B cell (primary cell): Measurements from ENCODE around the gene CDS1. TPM values are rescaled to one million over a fixed set of nuclear protein-coding genes. Genes with fewer than 3 reads are reported as not detected.

Experiments
- ATAC-seq: fragments of 200-7000 bp; cut with Tn5 transposase; one replicate; pipeline ENCODE4 v1.10.0; 2021; ENCODE audit warnings: low read depth, mild to moderate bottlenecking, moderate number of reproducible peaks, moderate library complexity
- CTCF ChIA-PET: fragments of 350-600 bp; sonication (Branson Sonifier 250); formaldehyde crosslinking; loops from one replicate; lab custom pipeline; 2021; ENCODE audit warnings: antibody characterized with exemption, inconsistent platforms; lab: Charles Lee
- POLR2A ChIA-PET: fragments of 350-600 bp; sonication (Branson Sonifier 250); formaldehyde crosslinking; loops from one replicate; lab custom pipeline; 2021; ENCODE audit warnings: antibody characterized with exemption; lab: Charles Lee
- DNase-seq: peaks from one replicate; pipeline ENCODE4 v3.0.0; 2013
- H2AFZ ChIP-seq: 2 replicates; pipeline ENCODE4 v1.6.1; 2012; ENCODE audit warnings: mild to moderate bottlenecking, low read depth, low read length; ENCODE audit not compliant: insufficient read depth, poor library complexity, severe bottlenecking
- H3K27ac ChIP-seq, 2 donors: 1 replicate in 1 of 2; 2 replicates in 1 of 2; pipeline ENCODE4 v1.5.1; 2012 to 2013; ENCODE audit warnings: low read length in 2 of 2, mild to moderate bottlenecking in 2 of 2, moderate library complexity in 1 of 2
- H3K27me3 ChIP-seq, 4 experiments: fragments of 200-600 bp in 1 of 4; sonication (generic) in 1 of 4; replicated peaks in 1 of 4; 1 replicate in 2 of 4; 2 replicates in 2 of 4; pipeline versions ENCODE4 v1.6.1 to v1.7.0; 2013 to 2016; ENCODE audit warnings: low read length in 3 of 4, mild to moderate bottlenecking in 2 of 4, mixed read lengths in 1 of 4, moderate library complexity in 1 of 4; ENCODE audit not compliant: insufficient read depth in 4 of 4, control insufficient read depth in 3 of 4; ENCODE audit errors: control extremely low read depth in 1 of 4
- H3K36me3 ChIP-seq, 2 experiments: replicated peaks in 1 of 2; 1 replicate in 1 of 2; 2 replicates in 1 of 2; pipeline versions ENCODE4 v1.6.1 to v1.7.1; 2013; ENCODE audit warnings: low read length in 1 of 2; ENCODE audit not compliant: insufficient read depth in 2 of 2, control insufficient read depth in 1 of 2; ENCODE audit errors: control extremely low read depth in 1 of 2, extremely low read depth in 1 of 2
- H3K4me1 ChIP-seq, 2 donors: fragments of 200-600 bp in 1 of 2; sonication (generic) in 1 of 2; 1 replicate in 1 of 2; 2 replicates in 1 of 2; pipeline versions ENCODE4 v1.5.1 to v1.6.1; 2013 to 2017; ENCODE audit warnings: low read length in 2 of 2; ENCODE audit not compliant: control insufficient read depth in 2 of 2, insufficient read depth in 2 of 2
- H3K4me2 ChIP-seq: replicated peaks from 2 replicates; pipeline ENCODE3; 2012; ENCODE audit warnings: mild to moderate bottlenecking, low read depth, low read length; ENCODE audit not compliant: poor library complexity, severe bottlenecking
- H3K4me3 ChIP-seq, 5 experiments: fragments of 200-600 bp in 1 of 5; sonication (generic) in 1 of 5; 1 replicate in 3 of 5; 2 replicates in 2 of 5; pipeline versions ENCODE4 v1.5.1 to v1.7.0; 2011 to 2016; ENCODE audit warnings: low read length in 4 of 5, mild to moderate bottlenecking in 4 of 5, low read depth in 2 of 5, control low read depth in 1 of 5, moderate library complexity in 1 of 5; ENCODE audit not compliant: insufficient read depth in 1 of 5; ENCODE audit errors: control extremely low read depth in 1 of 5, extremely low read depth in 1 of 5
- H3K79me2 ChIP-seq: fragments of 200-600 bp; sonication (generic); one replicate; pipeline ENCODE4 v1.6.0; 2016; ENCODE audit warnings: low read length; ENCODE audit not compliant: control insufficient read depth, insufficient read depth
- H3K9ac ChIP-seq: fragments of 200-600 bp; sonication (generic); 2 replicates; pipeline ENCODE4 v1.6.1; 2017; ENCODE audit warnings: mild to moderate bottlenecking, low read length, moderate library complexity
- H3K9me3 ChIP-seq, 3 donors: one replicate each; pipeline versions ENCODE4 v1.6.1 to v1.7.1; 2013; ENCODE audit warnings: low read length in 2 of 3; ENCODE audit not compliant: control insufficient read depth in 2 of 3, insufficient read depth in 1 of 3; ENCODE audit errors: control extremely low read depth in 1 of 3
- H4K20me1 ChIP-seq: 2 replicates; pipeline ENCODE4 v1.6.0; 2012; ENCODE audit warnings: mild to moderate bottlenecking, low read length; ENCODE audit not compliant: insufficient read depth, control insufficient read depth, poor library complexity, severe bottlenecking
- H3K27ac Mint-ChIP-seq: one replicate; pipeline ENCODE4 v1.8.0; 2021; ENCODE audit warnings: mixed read lengths
- H3K27me3 Mint-ChIP-seq: one replicate; pipeline ENCODE4 v1.8.0; 2021; ENCODE audit warnings: mixed read lengths
- H3K4me1 Mint-ChIP-seq: one replicate; pipeline ENCODE4 v1.8.0; 2021; ENCODE audit warnings: mixed read lengths
- H3K4me3 Mint-ChIP-seq: one replicate; pipeline ENCODE4 v1.8.0; 2021; ENCODE audit warnings: mixed read lengths
- H3K9me3 Mint-ChIP-seq: one replicate; pipeline ENCODE4 v1.8.0; 2022; ENCODE audit warnings: mixed read lengths; ENCODE audit not compliant: insufficient read depth
- CTCF ChIP-seq: fragments of 200-600 bp; IDR thresholded peaks from one replicate; pipeline ENCODE4 v1.8.0; 2022; ENCODE audit warnings: antibody characterized with exemption, mild to moderate bottlenecking
- EZH2 ChIP-seq: IDR thresholded peaks from 2 replicates; pipeline ENCODE4 v1.6.1; 2012; ENCODE audit warnings: borderline replicate concordance, low read depth, mild to moderate bottlenecking, moderate library complexity, low read length; ENCODE audit not compliant: insufficient read depth, poor library complexity, severe bottlenecking
- WGBS: methylation state at CpG from one replicate; pipeline ENCODE4 v1.1.5; 2013; ENCODE audit warnings: missing lambda C conversion rate; ENCODE audit not compliant: insufficient coverage; 5-methylcytosine and 5-hydroxymethylcytosine counted together
- intact Hi-C: fragments of 100-400 bp; cut with micrococcal nuclease; formaldehyde crosslinking; loops from one replicate; pipeline ENCODE4 v1.10.0; 2022
- polyA plus RNA-seq: library from polyadenylated mRNA; depleted of rRNA; stranded (reverse); fragments of >200 nt; gene quantifications from 2 replicates; pipeline ENCODE4 v1.2.3, GENCODE V29; 2012
- total RNA-seq, 2 donors: library from RNA; stranded (reverse); fragments of 120-200 nt in 1 of 2; gene quantifications; 1 replicate in 1 of 2; 2 replicates in 1 of 2; pipeline versions ENCODE4 v1.2.3 to v1.2.4, GENCODE V29; 2013 to 2022

The CDS1 gene
- total and polyA plus RNA-seq, 2 donors (not counting 1 experiment from before 2014, with no cell fraction given), result 0.03 to 0.15 TPM

GRCh38 chr4:84579403-84579776, 3.5 kb upstream of the CDS1 start:
- intact Hi-C loops, result no loop called here

More at GRCh38 chr4:84579403-84579776, 3.5 kb upstream of the CDS1 start:
- Histone ChIP-seq H3K9ac (no peak overlapping the region), H3K4me1 (peaks cover 15 to 18% of the 10 kb centered on the region in 2 donors), H4K20me1 (no peaks in the 10 kb centered on the region), H3K36me3 (no peaks in the 10 kb centered on the region), H3K27ac (no peak overlapping the region), H3K79me2 (no peaks in the 10 kb centered on the region), H2AFZ (no peak overlapping the region), H3K4me3 (no peak overlapping the region), H3K27me3 (peaks cover 0 to 34% (median 27%) of the 10 kb centered on the region in 4 experiments), H3K9me3 (peaks cover 0 to 7% (median 0%) of the 10 kb centered on the region in 3 donors), H3K4me2 (no peak overlapping the region)
- peaks cover 52% of the 10 kb centered on the region for H3K27me3 Mint-ChIP-seq
- H3K4me1 Mint-ChIP-seq, result peaks cover 17% of the 10 kb centered on the region
- ChIA-PET CTCF (interaction anchor here (2.2 kb wide), 1 partner anchor 392 kb away, joined by 9 read pairs; no protein-coding TSS in a partner anchor), POLR2A (no interaction called here)
- ATAC-seq (no peak), DNase-seq (no peak)
- WGBS, result 92% methylated on average over 2 of the region's 4 CpGs
- H3K4me3 Mint-ChIP-seq, result no peak overlapping the region
- no peak overlapping the region for H3K27ac Mint-ChIP-seq
- no peaks in the 10 kb centered on the region for H3K9me3 Mint-ChIP-seq
- TF ChIP-seq CTCF (no peak), EZH2 (no peak)
